Astrocyte (in vitro differentiated cells and primary cell): ENCODE results near the gene JPH3. TPM values are rescaled to one million over a fixed set of nuclear protein-coding genes. Genes with fewer than 3 reads are reported as not detected.

ENCODE experiments used
- DNase-seq: peaks from one replicate; pipeline ENCODE4 v3.0.0-alpha.2; 2010; ENCODE audit warnings: low read depth
- FAIRE-seq: peaks from 2 replicates; lab custom pipeline; 2011; peaks lifted over from hg19 to GRCh38; lab: Jason Lieb, UNC
- H2AFZ ChIP-seq: 2 replicates; pipeline ENCODE4 v1.6.0; 2012; ENCODE audit warnings: low read depth, low read length, inconsistent platforms
- H3K27ac ChIP-seq: 2 replicates; pipeline ENCODE4 v1.5.1; 2011; ENCODE audit warnings: low read depth, low read length, inconsistent platforms
- H3K27me3 ChIP-seq: 2 replicates; pipeline ENCODE4 v1.6.0; 2011; ENCODE audit warnings: low read length, inconsistent platforms; ENCODE audit not compliant: insufficient read depth
- H3K36me3 ChIP-seq: 2 replicates; pipeline ENCODE4 v1.5.1; 2011; ENCODE audit warnings: low read length, inconsistent platforms; ENCODE audit not compliant: insufficient read depth
- H3K4me1 ChIP-seq: 2 replicates; pipeline ENCODE4 v1.5.1; 2011; ENCODE audit warnings: low read length, inconsistent platforms; ENCODE audit not compliant: insufficient read depth
- H3K4me2 ChIP-seq: 2 replicates; pipeline ENCODE4 v1.6.0; 2012; ENCODE audit warnings: low read length, inconsistent platforms
- H3K4me3 ChIP-seq: 2 replicates; pipeline ENCODE4 v1.5.1; 2011; ENCODE audit warnings: low read depth, mild to moderate bottlenecking, low read length, inconsistent platforms; ENCODE audit not compliant: insufficient read depth
- H3K79me2 ChIP-seq: 2 replicates; pipeline ENCODE4 v1.6.0; 2012; ENCODE audit warnings: mild to moderate bottlenecking, low read length, inconsistent platforms; ENCODE audit not compliant: insufficient read depth
- H3K9ac ChIP-seq: 2 replicates; pipeline ENCODE4 v1.6.0; 2012; ENCODE audit warnings: mild to moderate bottlenecking, low read length, inconsistent platforms
- H3K9me3 ChIP-seq: 2 replicates; pipeline ENCODE4 v1.5.1; 2012; ENCODE audit warnings: low read depth, mild to moderate bottlenecking, low read length, inconsistent platforms; ENCODE audit not compliant: insufficient read depth
- H4K20me1 ChIP-seq: 2 replicates; pipeline ENCODE4 v1.6.0; 2012; ENCODE audit warnings: low read length, inconsistent platforms; ENCODE audit not compliant: insufficient read depth
- H3K27ac Mint-ChIP-seq: one replicate; pipeline ENCODE4 v1.8.0; 2021; ENCODE audit warnings: mild to moderate bottlenecking, mixed read lengths; ENCODE audit not compliant: unreplicated experiment
- H3K27me3 Mint-ChIP-seq: one replicate; pipeline ENCODE4 v1.8.0; 2021; ENCODE audit warnings: low read depth, mixed read lengths; ENCODE audit not compliant: unreplicated experiment
- H3K36me3 Mint-ChIP-seq: one replicate; pipeline ENCODE4 v1.8.0; 2021; ENCODE audit warnings: low read depth, mixed read lengths; ENCODE audit not compliant: unreplicated experiment
- H3K4me1 Mint-ChIP-seq: one replicate; pipeline ENCODE4 v1.8.0; 2021; ENCODE audit warnings: low read depth, mixed read lengths; ENCODE audit not compliant: unreplicated experiment
- H3K4me3 Mint-ChIP-seq: one replicate; pipeline ENCODE4 v1.8.0; 2021; ENCODE audit warnings: mild to moderate bottlenecking, moderate library complexity, mixed read lengths; ENCODE audit not compliant: unreplicated experiment
- H3K9me3 Mint-ChIP-seq: one replicate; pipeline ENCODE4 v1.8.0; 2021; ENCODE audit warnings: mild to moderate bottlenecking, mixed read lengths; ENCODE audit not compliant: unreplicated experiment
- CTCF ChIP-seq: IDR thresholded peaks from 2 replicates; pipeline ENCODE4 v1.5.1; 2011; ENCODE audit warnings: low read depth, mild to moderate bottlenecking, inconsistent platforms, low read length, moderate library complexity; ENCODE audit not compliant: insufficient read depth
- EZH2 ChIP-seq: IDR thresholded peaks from 2 replicates; pipeline ENCODE4 v1.6.1; 2012; ENCODE audit warnings: mild to moderate bottlenecking, low read length, inconsistent platforms; ENCODE audit not compliant: insufficient read depth
- total RNA-seq: library from RNA; stranded (reverse); gene quantifications from 2 replicates; pipeline ENCODE4 v1.2.1, GENCODE V29; 2021

The JPH3 gene
- total RNA-seq, 1 donor from 2014 or later: 8.6 TPM

GRCh38 chr16:87558682-87559081 is 43.6 kb upstream of the JPH3 start:
- H3K9me3 ChIP-seq: no peaks in the 10 kb centered on the region
- no peaks in the 10 kb centered on the region for H3K79me2 ChIP-seq
- FAIRE-seq (no peak), DNase-seq (no peak)
- H3K4me2 ChIP-seq: no peak overlapping the region
- Mint-ChIP-seq H3K4me1 (peaks cover 2% of the 10 kb centered on the region), H3K27me3 (peaks cover 20% of the 10 kb centered on the region), H3K4me3 (no peak overlapping the region), H3K36me3 (peaks cover 2% of the 10 kb centered on the region), H3K9me3 (peaks cover 2% of the 10 kb centered on the region), H3K27ac (no peak overlapping the region)
- H3K4me3 ChIP-seq: no peak overlapping the region
- no peak overlapping the region for H2AFZ ChIP-seq
- H3K36me3 ChIP-seq: no peaks in the 10 kb centered on the region
- H3K27ac ChIP-seq: no peak overlapping the region
- peaks cover 14% of the 10 kb centered on the region for H3K27me3 ChIP-seq
- H4K20me1 ChIP-seq: no peaks in the 10 kb centered on the region
- H3K9ac ChIP-seq: no peak overlapping the region
- no peaks in the 10 kb centered on the region for H3K4me1 ChIP-seq
- TF ChIP-seq CTCF (no peak), EZH2 (no peak)

- Histone ChIP-seq H2AFZ (no peak overlapping the region), H3K27ac (no peak overlapping the region), H3K27me3 (peaks cover 9% of the 10 kb centered on the region), H3K4me1 (no peaks in the 10 kb centered on the region), H4K20me1 (no peaks in the 10 kb centered on the region), H3K4me3 (no peak overlapping the region), H3K4me2 (peak overlapping the region; percentile 29), H3K36me3 (no peaks in the 10 kb centered on the region), H3K9me3 (no peaks in the 10 kb centered on the region), H3K79me2 (no peaks in the 10 kb centered on the region), H3K9ac (no peak overlapping the region)
- Mint-ChIP-seq H3K4me1 (peaks cover 2% of the 10 kb centered on the region), H3K36me3 (peaks cover 2% of the 10 kb centered on the region), H3K9me3 (peaks cover 2% of the 10 kb centered on the region), H3K27me3 (peaks cover 23% of the 10 kb centered on the region), H3K27ac (peak overlapping the region; percentile 15), H3K4me3 (no peak overlapping the region)
- peak; percentile 45 for DNase-seq
- FAIRE-seq: no peak
- TF ChIP-seq EZH2: no peak
- TF ChIP-seq CTCF: no peak
Measured at GRCh38 chr16:87559945-87560344, 42.4 kb upstream of the JPH3 start.

GRCh38 chr16:87560428-87561199 is 41.7 kb upstream of the JPH3 start:
- Mint-ChIP-seq H3K4me3 (no peak overlapping the region), H3K27ac (no peak overlapping the region), H3K36me3 (peaks cover 2% of the 10 kb centered on the region), H3K27me3 (peaks cover 28% of the 10 kb centered on the region), H3K9me3 (peaks cover 2% of the 10 kb centered on the region), H3K4me1 (peaks cover 2% of the 10 kb centered on the region)
- no peaks in the 10 kb centered on the region for H3K4me1 ChIP-seq
- peaks cover 9% of the 10 kb centered on the region for H3K27me3 ChIP-seq
- H3K27ac ChIP-seq: no peak overlapping the region
- no peak for FAIRE-seq
- no peaks in the 10 kb centered on the region for H4K20me1 ChIP-seq
- H3K4me3 ChIP-seq: no peak overlapping the region
- no peak for DNase-seq
- no peaks in the 10 kb centered on the region for H3K79me2 ChIP-seq
- H2AFZ ChIP-seq: no peak overlapping the region
- H3K4me2 ChIP-seq: peak overlapping the region; percentile 29
- no peak for TF ChIP-seq EZH2
- no peak for TF ChIP-seq CTCF
- no peaks in the 10 kb centered on the region for H3K36me3 ChIP-seq
- H3K9ac ChIP-seq: no peak overlapping the region
- no peaks in the 10 kb centered on the region for H3K9me3 ChIP-seq
